PFSK-1 (cell line): ENCODE data around the gene STRN.

Experiments
- FOXP2 ChIP-seq: optimal IDR thresholded peaks from 2 replicates; pipeline ENCODE3; 2011; ENCODE audit warnings: borderline replicate concordance, control low read depth, inconsistent platforms; ENCODE audit not compliant: insufficient read depth; ENCODE audit errors: extremely low read length, extremely low read depth
- POLR2AphosphoS5 ChIP-seq: IDR thresholded peaks from 2 replicates; pipeline ENCODE4 v1.6.1; 2012; ENCODE audit warnings: low read depth, mild to moderate bottlenecking, control low read depth, low read length, moderate library complexity
- TF ChIP-seq, protein P1 (sequence below), 2 experiments: IDR thresholded peaks; 2 replicates each; pipeline versions ENCODE4 v1.6.1 to v1.8.0; 2011 to 2012; ENCODE audit warnings: low read depth in 2 of 2, low read length in 2 of 2, control low read depth in 1 of 2, inconsistent platforms in 1 of 2, mild to moderate bottlenecking in 1 of 2, moderate library complexity in 1 of 2; ENCODE audit not compliant: insufficient read depth in 1 of 2

DNA sequence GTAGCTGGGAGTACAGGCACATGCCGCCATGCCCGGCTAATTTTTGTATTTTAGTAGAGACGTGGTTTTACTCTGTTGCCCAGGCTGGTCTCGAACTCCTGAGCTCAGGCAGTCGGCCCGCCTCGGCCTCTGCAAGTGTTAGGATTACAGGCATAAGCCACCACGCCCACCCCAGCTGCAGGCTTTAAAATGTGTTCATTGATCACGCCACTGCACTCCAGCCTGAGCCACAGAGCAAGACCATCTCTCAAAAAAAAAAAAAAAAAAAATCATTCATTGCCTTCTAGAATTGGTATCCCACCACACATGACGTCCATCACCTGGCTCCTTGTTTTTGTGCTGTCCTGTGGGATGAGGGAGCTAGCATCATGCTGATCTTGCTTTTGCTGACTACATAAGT, 142.5 kb downstream of the STRN start:
- TF ChIP-seq POLR2AphosphoS5 (no peak), FOXP2 (no peak)
- TF ChIP-seq, protein P1, sequence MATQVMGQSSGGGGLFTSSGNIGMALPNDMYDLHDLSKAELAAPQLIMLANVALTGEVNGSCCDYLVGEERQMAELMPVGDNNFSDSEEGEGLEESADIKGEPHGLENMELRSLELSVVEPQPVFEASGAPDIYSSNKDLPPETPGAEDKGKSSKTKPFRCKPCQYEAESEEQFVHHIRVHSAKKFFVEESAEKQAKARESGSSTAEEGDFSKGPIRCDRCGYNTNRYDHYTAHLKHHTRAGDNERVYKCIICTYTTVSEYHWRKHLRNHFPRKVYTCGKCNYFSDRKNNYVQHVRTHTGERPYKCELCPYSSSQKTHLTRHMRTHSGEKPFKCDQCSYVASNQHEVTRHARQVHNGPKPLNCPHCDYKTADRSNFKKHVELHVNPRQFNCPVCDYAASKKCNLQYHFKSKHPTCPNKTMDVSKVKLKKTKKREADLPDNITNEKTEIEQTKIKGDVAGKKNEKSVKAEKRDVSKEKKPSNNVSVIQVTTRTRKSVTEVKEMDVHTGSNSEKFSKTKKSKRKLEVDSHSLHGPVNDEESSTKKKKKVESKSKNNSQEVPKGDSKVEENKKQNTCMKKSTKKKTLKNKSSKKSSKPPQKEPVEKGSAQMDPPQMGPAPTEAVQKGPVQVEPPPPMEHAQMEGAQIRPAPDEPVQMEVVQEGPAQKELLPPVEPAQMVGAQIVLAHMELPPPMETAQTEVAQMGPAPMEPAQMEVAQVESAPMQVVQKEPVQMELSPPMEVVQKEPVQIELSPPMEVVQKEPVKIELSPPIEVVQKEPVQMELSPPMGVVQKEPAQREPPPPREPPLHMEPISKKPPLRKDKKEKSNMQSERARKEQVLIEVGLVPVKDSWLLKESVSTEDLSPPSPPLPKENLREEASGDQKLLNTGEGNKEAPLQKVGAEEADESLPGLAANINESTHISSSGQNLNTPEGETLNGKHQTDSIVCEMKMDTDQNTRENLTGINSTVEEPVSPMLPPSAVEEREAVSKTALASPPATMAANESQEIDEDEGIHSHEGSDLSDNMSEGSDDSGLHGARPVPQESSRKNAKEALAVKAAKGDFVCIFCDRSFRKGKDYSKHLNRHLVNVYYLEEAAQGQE (IDR thresholded peaks at IDR 0.05; ENCODE audit: insufficient read depth in 1 of 2, low read depth in 2 of 2, low read length in 2 of 2): no peak
